Sigmoid colon (tissue), 7 donors: ENCODE measurements around the gene FOXP3. TPM values are rescaled to one million over a fixed set of nuclear protein-coding genes. Genes with fewer than 3 reads are reported as not detected.

ENCODE experiments used
- DNase-seq: peaks from one replicate; pipeline ENCODE4 v3.0.0-alpha.2; 2019
- H3K27ac ChIP-seq, 4 donors: fragments of 200-600 bp; sonication (generic); one replicate each; pipeline ENCODE4 v1.5.1; 2016 to 2019; ENCODE audit warnings: mild to moderate bottlenecking in 1 of 4
- H3K27me3 ChIP-seq, 3 donors: fragments of 200-600 bp; sonication (generic); one replicate each; pipeline ENCODE4 v1.5.1; 2019; ENCODE audit warnings: mild to moderate bottlenecking in 1 of 3
- H3K36me3 ChIP-seq, 4 donors: fragments of 200-600 bp; sonication (generic); one replicate each; pipeline ENCODE4 v1.5.1; 2016 to 2019
- H3K4me1 ChIP-seq, 4 donors: fragments of 200-600 bp; sonication (generic); one replicate each; pipeline ENCODE4 v1.5.1; 2017 to 2019
- H3K4me3 ChIP-seq, 4 donors: fragments of 200-600 bp; sonication (generic); one replicate each; pipeline ENCODE4 v1.5.1; 2017 to 2019; ENCODE audit warnings: mild to moderate bottlenecking in 2 of 4, moderate library complexity in 1 of 4
- H3K9me3 ChIP-seq, 4 donors: fragments of 200-600 bp in 3 of 4; sonication (generic) in 3 of 4; one replicate each; pipeline versions ENCODE4 v1.5.1 to v1.6.1; 2013 to 2019
- EP300 ChIP-seq, 4 donors: sonication (generic); formaldehyde crosslinking; IDR thresholded peaks; one replicate each; pipeline ENCODE4 v1.6.1; 2017; ENCODE audit warnings: antibody characterized with exemption in 4 of 4
- POLR2A ChIP-seq, 2 donors: fragments of 450-650 bp; IDR thresholded peaks; one replicate each; pipeline ENCODE4 v1.6.1; 2016; ENCODE audit warnings: antibody characterized with exemption in 2 of 2, mild to moderate bottlenecking in 2 of 2, moderate library complexity in 2 of 2
- POLR2AphosphoS5 ChIP-seq, 4 donors: sonication (generic); formaldehyde crosslinking; IDR thresholded peaks; one replicate each; pipeline ENCODE4 v1.6.1; 2017; ENCODE audit warnings: antibody characterized with exemption in 4 of 4
- WGBS, 2 donors: extraction: QIAGEN DNeasy Blood & Tissue Kit; methylation state at CpG; one replicate each; pipeline ENCODE4 v1.1.7; 2013; 5-methylcytosine and 5-hydroxymethylcytosine counted together
- intact Hi-C: fragments of 100-400 bp; cut with DNase I; formaldehyde crosslinking; loops from one replicate; pipeline ENCODE4 v1.15.1; 2023
- polyA plus RNA-seq, 3 donors: library from polyadenylated mRNA; stranded (reverse); fragments of 200-250 nt; gene quantifications; one replicate each; pipeline ENCODE4 v1.2.3, GENCODE V29; 2013
- total RNA-seq, 4 donors: library from RNA; depleted of rRNA; stranded (reverse); fragments of >200 nt; gene quantifications; one replicate each; pipeline ENCODE4 v1.1.0, GENCODE V29; 2016
- TF ChIP-seq, protein P1 (sequence below), 4 experiments: fragments of 450-650 bp in 3 of 4; fragments of 200-600 bp in 1 of 4; IDR thresholded peaks; one replicate each; pipeline ENCODE4 v1.5.1; 2016 to 2019; ENCODE audit warnings: antibody characterized with exemption in 4 of 4, mild to moderate bottlenecking in 3 of 4, moderate library complexity in 2 of 4
- donor health status: healthy with polysubstance abuse.
- donor health status: Bipolar disorder and iron deficiency.
- donor health status: healthy.

Gene FOXP3
- total and polyA plus RNA-seq, 7 donors: 3.1 TPM; not detected in 6

DNA sequence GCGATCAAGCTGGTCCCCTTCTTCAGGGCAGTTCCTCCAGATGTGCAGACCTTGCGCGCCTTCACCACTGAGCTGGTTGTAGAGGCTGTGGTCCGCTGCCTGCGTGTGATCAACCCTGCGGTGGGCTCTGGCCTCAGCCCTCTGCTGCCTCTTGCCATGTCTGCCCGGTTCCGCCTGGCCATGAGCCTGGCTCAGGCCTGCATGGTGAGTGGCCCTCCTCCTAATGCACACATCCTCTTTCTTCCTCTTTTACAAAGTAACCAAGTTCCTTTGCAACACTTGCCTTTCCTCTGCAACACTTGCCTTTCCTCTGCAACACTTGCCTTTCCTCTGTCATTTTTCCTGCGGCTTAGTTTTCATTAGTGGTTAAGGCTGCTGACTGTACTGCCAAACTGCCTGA is 27.4 kb downstream of the FOXP3 start:
- intact Hi-C loops: loop anchor here (2.0 kb wide), 1 partner anchor 32 kb away; the partner anchor contains the start of gene PPP1R3F
- H3K27ac ChIP-seq: no peak overlapping the region
- H3K36me3 ChIP-seq: no peaks in the 10 kb centered on the region
- no peaks in the 10 kb centered on the region for H3K9me3 ChIP-seq
- 57 to 79% methylated on average over 9 of the region's 9 CpGs for WGBS, 2 donors
- peaks cover 0 to 11% (median 2%) of the 10 kb centered on the region in 4 donors for H3K4me1 ChIP-seq
- peaks cover 0 to 6% (median 0%) of the 10 kb centered on the region in 3 donors for H3K27me3 ChIP-seq
- TF ChIP-seq, protein P1, sequence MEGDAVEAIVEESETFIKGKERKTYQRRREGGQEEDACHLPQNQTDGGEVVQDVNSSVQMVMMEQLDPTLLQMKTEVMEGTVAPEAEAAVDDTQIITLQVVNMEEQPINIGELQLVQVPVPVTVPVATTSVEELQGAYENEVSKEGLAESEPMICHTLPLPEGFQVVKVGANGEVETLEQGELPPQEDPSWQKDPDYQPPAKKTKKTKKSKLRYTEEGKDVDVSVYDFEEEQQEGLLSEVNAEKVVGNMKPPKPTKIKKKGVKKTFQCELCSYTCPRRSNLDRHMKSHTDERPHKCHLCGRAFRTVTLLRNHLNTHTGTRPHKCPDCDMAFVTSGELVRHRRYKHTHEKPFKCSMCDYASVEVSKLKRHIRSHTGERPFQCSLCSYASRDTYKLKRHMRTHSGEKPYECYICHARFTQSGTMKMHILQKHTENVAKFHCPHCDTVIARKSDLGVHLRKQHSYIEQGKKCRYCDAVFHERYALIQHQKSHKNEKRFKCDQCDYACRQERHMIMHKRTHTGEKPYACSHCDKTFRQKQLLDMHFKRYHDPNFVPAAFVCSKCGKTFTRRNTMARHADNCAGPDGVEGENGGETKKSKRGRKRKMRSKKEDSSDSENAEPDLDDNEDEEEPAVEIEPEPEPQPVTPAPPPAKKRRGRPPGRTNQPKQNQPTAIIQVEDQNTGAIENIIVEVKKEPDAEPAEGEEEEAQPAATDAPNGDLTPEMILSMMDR (IDR thresholded peaks at IDR 0.05): no peak
- no peak for TF ChIP-seq EP300 (IDR thresholded peaks at IDR 0.05)
- no peak for TF ChIP-seq POLR2AphosphoS5 (IDR thresholded peaks at IDR 0.05)
- TF ChIP-seq POLR2A (IDR thresholded peaks at IDR 0.05): no peak
- no peak overlapping the region for H3K4me3 ChIP-seq
- no peak for DNase-seq

DNA sequence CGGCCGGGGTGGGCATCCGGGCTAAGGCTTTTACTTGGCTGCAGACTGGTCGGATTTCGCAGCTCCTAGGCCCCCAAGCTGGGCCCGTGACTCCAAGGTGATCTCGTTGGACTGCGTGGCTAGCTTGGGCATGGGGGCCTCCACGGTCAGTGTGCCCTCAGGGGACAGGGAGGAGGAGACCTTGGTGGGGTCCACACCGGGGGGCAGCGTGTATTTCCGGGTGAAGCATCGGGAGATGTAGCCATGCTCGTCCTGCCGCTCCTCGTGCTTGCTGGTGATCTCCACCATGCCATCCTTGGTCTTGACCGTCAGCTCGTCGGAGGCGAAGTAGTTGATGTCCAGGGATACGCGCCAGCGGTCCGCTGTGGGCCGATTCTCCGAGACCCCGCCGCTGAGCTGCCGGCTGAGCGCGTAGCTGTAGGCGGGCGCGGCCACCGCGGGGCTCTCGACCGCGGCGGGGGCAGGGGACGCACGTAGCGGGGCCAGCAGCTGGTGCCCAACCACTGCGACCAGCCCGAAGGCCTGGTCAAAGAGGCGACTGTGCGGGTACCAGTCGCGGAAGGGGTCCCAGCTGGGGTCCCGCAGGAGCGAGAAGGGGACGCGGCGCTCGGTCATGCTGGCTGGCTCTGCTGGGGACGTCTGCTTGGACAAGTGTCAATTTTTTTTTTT is 30.5 kb downstream of the FOXP3 start:
- intact Hi-C loops: no loop called here
- Histone ChIP-seq H3K27me3 (peaks cover 0 to 17% (median 7%) of the 10 kb centered on the region in 3 donors), H3K4me3 (peak overlapping the region in 1 of 4 donors; percentile 17), H3K27ac (no peak overlapping the region), H3K9me3 (no peaks in the 10 kb centered on the region), H3K4me1 (peaks cover 0 to 11% (median 2%) of the 10 kb centered on the region in 4 donors), H3K36me3 (no peaks in the 10 kb centered on the region)
- TF ChIP-seq, protein P1 (IDR thresholded peaks at IDR 0.05): no peak
- DNase-seq: no peak
- 56 to 60% methylated on average over 56 of the region's 56 CpGs for WGBS, 2 donors

DNA sequence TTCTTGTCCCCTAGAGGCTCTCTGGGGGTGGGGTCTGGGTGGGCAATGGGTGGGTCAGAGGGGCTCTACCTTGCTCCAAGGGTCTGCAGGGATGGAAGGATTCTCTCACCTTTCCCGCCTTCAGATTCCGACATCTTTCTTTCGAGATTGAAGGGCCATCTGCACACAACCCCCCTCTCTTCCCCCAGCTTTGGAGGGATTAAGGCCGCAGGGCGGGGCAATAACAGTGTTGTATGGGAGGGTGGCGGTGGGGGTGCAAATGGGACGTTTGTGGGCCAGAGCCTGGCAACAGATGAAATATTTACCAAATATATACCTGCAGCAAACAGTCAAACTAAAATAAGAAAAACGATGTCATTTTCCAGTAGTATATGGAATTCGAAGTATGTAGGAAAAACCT is 31.3 kb downstream of the FOXP3 start, which contains the start of gene CACNA1F:
Gene CACNA1F (minus strand): TSS at position 165 of the 400 bp plus-strand sequence. CDS start 31 bp downstream, at position 134.
- Histone ChIP-seq H3K36me3 (no peaks in the 10 kb centered on the region), H3K9me3 (no peaks in the 10 kb centered on the region), H3K4me3 (peak within 1 kb of the TSS in 1 of 4 donors; percentile 17), H3K4me1 (peaks cover 0 to 11% (median 2%) of the 10 kb centered on the region in 4 donors), H3K27me3 (peaks cover 0 to 17% (median 7%) of the 10 kb centered on the region in 3 donors), H3K27ac (no peak within 1 kb of the TSS)
- no peak for DNase-seq
- WGBS, 2 donors: 71 to 83% methylated on average over 9 of the region's 9 CpGs
- intact Hi-C loops: no loop called here
- TF ChIP-seq, protein P1 (IDR thresholded peaks at IDR 0.05): no peak
- TF ChIP-seq EP300 (IDR thresholded peaks at IDR 0.05) (no peak), POLR2AphosphoS5 (IDR thresholded peaks at IDR 0.05) (no peak), POLR2A (IDR thresholded peaks at IDR 0.05) (no peak)

DNA sequence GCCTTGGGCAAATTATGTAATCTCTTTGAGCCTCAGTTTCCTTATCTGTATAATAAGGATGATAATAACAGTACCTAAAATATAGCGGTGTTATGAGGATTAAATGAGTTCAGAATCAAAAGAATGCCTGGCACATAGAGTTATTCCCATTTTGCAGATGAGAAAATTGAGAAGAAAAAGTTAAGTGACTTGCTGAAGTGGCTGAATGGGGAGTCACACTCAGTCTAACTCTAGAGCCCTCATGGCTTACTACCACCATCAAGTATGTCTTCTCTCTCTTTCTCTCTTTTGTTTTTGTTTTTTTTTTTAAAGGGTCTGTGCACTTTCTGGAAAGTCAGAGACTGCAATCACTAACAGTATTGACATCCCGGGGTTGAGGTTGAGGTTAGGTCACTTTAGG is 32.0 kb downstream of the FOXP3 start:
- peaks cover 0 to 17% (median 7%) of the 10 kb centered on the region in 3 donors for H3K27me3 ChIP-seq
- no peak overlapping the region for H3K4me3 ChIP-seq
- TF ChIP-seq POLR2AphosphoS5 (IDR thresholded peaks at IDR 0.05) (no peak), POLR2A (IDR thresholded peaks at IDR 0.05) (no peak)
- DNase-seq: no peak
- intact Hi-C loops: no loop called here
- 87% methylated on average over 2 of the region's 2 CpGs for WGBS, 2 donors
- H3K36me3 ChIP-seq: no peaks in the 10 kb centered on the region
- H3K9me3 ChIP-seq: no peaks in the 10 kb centered on the region
- no peak overlapping the region for H3K27ac ChIP-seq
- H3K4me1 ChIP-seq: peaks cover 0 to 11% (median 2%) of the 10 kb centered on the region in 4 donors

DNA sequence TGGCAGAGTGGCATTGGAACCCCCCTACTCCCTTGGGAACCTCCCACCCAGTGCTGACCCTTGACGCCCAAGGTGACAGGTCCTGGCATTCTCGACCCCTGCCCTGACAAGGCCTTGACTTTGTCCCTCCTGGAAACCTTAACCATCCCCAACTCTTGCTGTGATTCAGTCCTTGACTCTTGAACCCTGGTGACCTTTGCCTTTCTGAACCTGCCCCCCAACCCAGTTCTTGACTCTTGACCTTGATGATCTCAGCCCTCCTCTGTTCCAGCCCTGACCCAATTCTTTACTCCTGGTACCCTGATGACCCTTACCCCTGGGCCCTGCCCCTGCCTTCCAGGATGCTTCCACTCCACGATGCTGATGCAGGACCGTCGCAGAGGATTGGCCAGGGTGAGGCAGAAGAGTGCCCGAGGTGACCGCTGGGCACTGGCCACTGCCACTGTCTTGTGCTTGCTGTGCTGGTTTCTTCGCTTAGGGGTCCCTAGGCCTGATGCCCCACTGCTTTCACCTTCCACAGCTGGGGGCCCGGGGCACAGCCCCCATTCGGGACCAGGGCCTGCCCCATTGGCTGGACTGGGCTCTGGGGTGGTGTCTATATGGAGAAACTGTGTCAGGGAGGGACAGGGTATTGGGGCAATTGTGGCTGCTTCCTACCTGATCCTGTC is 33.0 kb downstream of the FOXP3 start:
- Histone ChIP-seq H3K9me3 (no peaks in the 10 kb centered on the region), H3K27ac (no peak overlapping the region), H3K36me3 (no peaks in the 10 kb centered on the region), H3K27me3 (peaks cover 0 to 17% (median 7%) of the 10 kb centered on the region in 3 donors), H3K4me1 (peaks cover 0 to 6% (median 2%) of the 10 kb centered on the region in 4 donors), H3K4me3 (no peak overlapping the region)
- TF ChIP-seq POLR2AphosphoS5 (IDR thresholded peaks at IDR 0.05) (no peak), EP300 (IDR thresholded peaks at IDR 0.05) (no peak)
- whole genome bisulfite sequencing, 2 donors: 92 to 93% methylated on average over 10 of the region's 10 CpGs
- DNase-seq: no peak
- intact Hi-C loops: no loop called here
